ENCODE data around the gene MAGEA9.
"Not testable (repeated sequence)": the region's sequence is repeated elsewhere in the genome, so short reads cannot be mapped to it uniquely, and the experiment has no call there.

The MAGEA9 gene

DNA sequence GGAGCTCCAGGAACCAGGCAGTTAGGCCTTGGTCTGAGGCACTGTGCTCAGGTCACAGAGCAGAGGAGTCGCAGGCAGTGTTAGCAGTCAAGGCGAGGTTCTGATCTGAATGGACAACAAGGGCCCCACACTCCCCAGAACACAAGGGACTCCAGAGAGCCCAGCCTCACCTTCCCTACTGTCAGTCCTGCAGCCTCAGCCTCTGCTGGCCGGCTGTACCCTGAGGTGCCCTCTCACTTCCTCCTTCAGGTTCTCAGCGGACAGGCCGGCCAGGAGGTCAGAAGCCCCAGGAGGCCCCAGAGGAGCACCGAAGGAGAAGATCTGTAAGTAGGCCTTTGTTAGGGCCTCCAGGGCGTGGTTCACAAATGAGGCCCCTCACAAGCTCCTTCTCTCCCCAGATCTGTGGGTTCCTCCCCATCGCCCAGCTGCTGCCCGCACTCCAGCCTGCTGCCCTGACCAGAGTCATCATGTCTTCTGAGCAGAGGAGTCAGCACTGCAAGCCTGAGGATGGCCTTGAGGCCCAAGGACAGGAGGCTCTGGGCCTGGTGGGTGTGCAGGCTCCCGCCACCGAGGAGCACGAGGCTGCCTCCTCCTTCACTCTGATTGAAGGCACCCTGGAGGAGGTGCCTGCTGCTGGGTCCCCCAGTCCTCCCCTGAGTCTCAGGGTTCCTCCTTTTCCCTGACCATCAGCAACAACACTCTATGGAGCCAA, 26.2 kb downstream of the MAGEA9 start:
- no peak for DNase-seq (ENCODE audit: low spot score)

DNA sequence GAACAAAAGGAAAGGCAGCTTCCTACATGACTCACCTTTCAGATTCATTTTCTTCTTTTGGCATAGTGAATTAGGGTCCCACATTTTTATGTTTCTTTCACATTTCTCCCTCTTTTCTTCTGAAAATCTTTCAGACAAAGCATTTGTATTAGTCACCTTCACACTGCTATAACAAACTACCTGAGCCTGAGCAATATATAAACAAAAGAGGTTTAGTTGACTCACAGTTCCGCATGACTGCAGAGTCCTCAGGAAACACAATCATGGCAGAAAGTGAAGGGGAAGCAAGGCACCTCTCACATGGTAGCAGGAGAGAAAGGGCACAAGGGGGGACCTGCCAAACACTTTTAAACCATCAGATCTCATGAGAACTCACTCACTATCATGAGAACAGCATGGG, 36.9 kb downstream of the MAGEA9 start:
- no peak for DNase-seq (ENCODE audit: low spot score)

DNA sequence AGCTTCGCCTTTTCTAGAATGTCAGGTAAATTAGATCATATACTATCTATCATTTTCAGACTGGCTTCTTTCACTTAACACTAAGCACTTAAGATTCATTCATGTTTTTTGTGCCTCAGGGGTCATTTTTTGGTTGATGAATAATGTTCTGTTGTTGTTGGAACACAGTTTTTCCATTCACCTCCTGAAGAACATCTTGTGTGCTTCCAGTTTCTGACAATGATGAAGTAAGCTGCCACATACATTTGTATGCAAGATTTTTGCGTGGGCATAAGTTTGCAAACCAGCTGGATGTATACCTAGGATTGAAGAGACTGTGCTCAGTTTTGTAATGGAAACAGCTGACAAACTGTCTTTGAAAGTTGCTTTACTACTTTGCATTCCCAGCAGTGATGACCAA, 37.6 kb downstream of the MAGEA9 start:
- DNase-seq (ENCODE audit: low spot score): no peak

DNA sequence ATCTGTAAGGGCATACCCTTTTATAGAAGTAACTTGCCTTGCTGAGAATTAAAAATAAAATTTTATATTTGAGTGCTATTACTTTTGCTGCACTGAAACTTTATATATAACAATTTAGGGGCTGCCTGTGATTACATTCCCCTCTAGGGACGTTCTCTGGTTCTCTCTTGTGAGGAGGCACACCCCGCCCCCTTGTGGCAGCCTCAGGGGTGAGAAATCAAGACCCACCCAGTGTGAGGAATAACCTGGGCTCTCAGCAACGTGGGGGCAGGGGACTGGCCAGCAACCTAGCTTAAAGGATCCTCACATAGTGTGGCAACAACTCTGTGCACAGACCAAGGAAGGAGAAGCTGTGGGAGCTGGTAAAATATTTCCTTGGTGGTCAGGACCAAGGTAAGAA, 43.7 kb downstream of the MAGEA9 start:
- DNase-seq (ENCODE audit: low spot score): peak; percentile 53

DNA sequence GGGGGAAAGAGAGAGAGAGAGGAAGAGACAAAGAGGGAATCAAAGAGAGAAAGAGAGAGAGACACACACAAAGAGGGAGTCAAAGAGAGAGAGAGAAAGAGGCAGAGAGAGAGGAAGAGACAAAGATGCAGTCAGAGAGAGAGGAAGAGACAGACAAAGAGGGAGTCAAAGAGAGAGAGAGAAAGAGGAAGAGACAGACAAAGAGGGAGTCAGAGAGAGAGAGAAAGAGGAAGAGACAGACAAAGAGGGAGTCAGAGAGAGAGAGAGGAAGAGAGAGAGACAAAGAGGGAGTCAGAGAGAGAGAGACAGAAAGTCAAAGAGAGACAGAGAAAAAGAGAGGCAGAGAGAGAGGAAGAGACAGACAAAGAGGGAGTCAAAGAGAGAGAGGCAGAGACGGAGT, 45.5 kb downstream of the MAGEA9 start:
- DNase-seq (ENCODE audit: low spot score): no peak

DNA sequence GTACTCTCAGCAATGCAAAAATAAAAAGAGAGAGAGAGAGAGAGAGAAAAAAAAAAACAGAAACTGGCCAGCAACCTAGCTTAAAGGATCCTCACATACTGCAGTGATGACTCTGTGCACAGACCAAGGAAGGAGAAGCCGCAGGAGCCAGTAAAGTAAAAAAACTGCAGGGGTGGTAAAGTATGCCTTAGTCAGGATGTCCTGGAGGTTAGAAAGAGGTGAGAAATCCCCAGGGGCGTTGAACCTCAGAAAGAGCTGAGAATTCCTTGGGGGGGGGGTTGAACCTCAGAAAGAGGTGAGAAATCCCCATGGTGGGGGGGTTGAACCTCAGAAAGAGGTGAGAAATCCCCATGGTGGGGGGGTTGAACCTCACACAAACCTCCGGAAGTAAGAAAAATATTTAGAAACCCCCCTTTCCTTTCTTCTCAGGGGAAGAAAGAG, 48.0 kb downstream of the MAGEA9 start:
- DNase-seq (ENCODE audit: low spot score): no peak

DNA sequence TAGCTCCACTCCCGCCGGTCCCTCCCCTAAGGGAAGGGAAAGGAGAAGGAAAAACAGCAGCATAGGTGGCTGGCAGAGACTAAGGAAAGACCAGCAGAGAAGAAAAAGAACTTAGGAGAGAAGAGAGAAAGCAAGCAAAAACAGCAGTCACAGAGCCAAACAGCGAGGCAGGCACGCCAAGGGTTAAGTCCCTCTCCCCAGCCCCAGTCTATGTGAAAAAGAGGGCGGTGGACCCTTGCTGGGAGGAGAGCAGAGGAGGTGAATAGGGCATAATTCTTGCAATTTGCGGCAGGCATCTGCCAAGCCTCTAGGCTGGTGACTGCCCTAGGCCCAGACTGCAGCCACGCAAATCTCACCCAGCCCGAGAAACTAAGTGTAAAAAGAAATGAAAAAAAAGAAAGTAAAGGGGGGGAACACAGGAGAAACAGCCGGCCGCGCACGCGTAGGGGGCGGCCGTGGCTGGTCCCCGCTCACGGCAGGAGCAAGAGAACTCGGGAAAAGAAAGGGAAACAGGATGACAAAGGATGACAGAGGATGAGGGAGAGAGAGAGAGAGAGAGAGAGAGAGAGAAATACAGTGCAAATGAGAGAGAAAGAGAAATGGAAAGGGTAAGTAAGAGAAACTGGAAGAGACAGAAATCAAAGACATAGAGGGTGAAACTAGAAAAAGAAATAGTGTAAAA, 48.6 kb downstream of the MAGEA9 start:
- peak; percentile 36 for DNase-seq (ENCODE audit: low spot score)

DNA sequence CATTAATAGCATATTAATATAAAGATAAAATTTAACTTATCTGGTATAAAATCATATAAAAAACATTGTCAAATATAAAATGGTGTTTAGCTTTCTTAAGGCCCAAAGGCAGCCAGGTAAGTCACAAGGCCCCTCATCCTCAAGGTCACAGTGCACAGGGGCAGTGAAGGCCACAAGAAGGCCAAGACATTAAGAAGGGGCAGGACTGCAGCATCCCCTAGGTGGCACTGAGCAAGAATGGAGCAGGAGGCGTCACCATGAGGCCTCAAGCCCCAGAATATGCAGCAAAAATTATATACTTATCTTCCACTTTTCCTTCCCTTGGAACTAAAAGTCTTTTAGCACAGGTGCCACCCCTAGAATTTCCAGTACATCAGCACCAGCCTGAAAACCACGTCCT, 49.7 kb downstream of the MAGEA9 start:
- peak; percentile 12 for DNase-seq (ENCODE audit: low spot score)

DNA sequence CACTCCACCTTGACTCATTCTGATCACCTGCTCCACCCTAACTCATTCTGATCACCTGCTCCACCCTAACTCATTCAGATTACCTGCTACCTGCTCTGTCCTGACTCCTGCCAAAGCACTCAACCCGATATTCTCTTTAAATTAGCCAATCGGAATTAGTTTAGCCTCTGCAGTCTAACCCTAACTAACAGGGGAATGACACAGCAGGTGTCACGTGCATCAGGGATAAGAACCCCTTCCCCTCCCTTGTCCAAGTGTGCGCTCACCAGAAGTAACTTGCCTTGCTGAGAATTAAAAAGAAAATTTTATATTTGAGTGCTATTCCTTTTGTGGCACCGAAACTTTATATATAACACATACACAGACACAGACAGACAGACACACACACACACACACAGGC, 55.0 kb downstream of the MAGEA9 start:
- not testable (repeated sequence) for DNase-seq (ENCODE audit: low spot score)

DNA sequence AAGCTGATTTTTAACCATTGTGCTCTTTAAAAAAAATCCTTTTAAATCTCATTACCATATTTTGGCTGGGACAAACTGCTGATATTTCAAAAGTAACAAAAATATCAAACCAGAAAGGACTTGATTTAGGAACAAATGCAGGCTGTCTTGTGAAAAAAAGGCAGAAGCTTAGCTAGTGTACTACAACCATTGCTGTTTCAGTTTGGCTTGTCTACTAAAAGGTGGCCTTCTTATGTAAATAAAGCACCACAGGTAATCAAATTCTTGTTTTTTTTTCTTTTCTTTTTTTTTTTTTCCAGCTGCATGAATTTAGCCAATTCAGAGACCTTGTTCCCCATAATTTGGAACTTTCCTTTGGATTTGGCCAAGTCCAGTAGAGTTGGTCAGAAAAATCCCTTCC, 55.4 kb downstream of the MAGEA9 start:
- DNase-seq (ENCODE audit: low spot score): no peak
